Measurements from ENCODE around the gene TLE7. TPM values are rescaled to one million over a fixed set of nuclear protein-coding genes. Genes with fewer than 3 reads are reported as not detected.

TLE7 gene
- total and polyA plus RNA-seq, 2 donors (not counting 1 experiment from before 2014, with no cell fraction given) = not detected

DNA sequence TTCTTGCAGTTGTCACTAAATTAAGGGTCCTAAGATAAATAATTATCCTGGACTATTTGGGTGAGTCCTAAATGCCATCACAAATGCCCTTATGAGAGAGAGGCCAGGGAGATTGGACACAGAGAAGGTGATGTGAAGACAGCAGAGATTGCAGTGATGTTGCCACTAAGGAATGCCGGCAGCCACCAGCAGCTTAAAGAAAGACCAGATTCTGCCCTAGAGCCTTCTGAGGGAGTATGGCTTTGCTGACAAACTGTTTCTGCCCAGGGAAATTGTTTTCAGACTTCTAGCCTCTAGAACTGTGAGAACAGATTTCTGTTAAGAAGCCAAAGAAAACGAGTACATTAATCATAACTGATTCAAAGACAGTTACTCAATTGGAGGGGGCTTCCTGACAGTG lies 30.2 kb upstream of the TLE7 start:
- Histone ChIP-seq H3K27ac (ENCODE audit: insufficient read depth, low read length) (no peak overlapping the region), H3K4me1 (ENCODE audit: control insufficient read depth, extremely low read depth, insufficient read depth, low read length) (peaks cover 8% of the 10 kb centered on the region), H3K9ac (ENCODE audit: insufficient read depth, low read length) (no peak overlapping the region), H4K20me1 (ENCODE audit: control insufficient read depth, extremely low read depth, insufficient read depth, low read length) (no peaks in the 10 kb centered on the region), H3K79me2 (ENCODE audit: control insufficient read depth, insufficient read depth, low read length) (no peaks in the 10 kb centered on the region), H3K9me3 (ENCODE audit: control insufficient read depth, insufficient read depth, low read depth, low read length) (no peaks in the 10 kb centered on the region), H3K4me3 (replicated peaks in 1 of 4; ENCODE audit: control extremely low read depth in 1 of 4, insufficient read depth in 1 of 4, low read depth in 3 of 4, low read length in 4 of 4) (no peak overlapping the region), H3K27me3 (ENCODE audit: control insufficient read depth, insufficient read depth, low read length) (no peaks in the 10 kb centered on the region), H2AFZ (ENCODE audit: low read length) (no peak overlapping the region), H3K36me3 (ENCODE audit: control insufficient read depth, insufficient read depth, low read length) (no peaks in the 10 kb centered on the region), H3K4me2 (ENCODE audit: extremely low read depth, insufficient read depth, low read length) (no peak overlapping the region)
- TF ChIP-seq, protein P1, sequence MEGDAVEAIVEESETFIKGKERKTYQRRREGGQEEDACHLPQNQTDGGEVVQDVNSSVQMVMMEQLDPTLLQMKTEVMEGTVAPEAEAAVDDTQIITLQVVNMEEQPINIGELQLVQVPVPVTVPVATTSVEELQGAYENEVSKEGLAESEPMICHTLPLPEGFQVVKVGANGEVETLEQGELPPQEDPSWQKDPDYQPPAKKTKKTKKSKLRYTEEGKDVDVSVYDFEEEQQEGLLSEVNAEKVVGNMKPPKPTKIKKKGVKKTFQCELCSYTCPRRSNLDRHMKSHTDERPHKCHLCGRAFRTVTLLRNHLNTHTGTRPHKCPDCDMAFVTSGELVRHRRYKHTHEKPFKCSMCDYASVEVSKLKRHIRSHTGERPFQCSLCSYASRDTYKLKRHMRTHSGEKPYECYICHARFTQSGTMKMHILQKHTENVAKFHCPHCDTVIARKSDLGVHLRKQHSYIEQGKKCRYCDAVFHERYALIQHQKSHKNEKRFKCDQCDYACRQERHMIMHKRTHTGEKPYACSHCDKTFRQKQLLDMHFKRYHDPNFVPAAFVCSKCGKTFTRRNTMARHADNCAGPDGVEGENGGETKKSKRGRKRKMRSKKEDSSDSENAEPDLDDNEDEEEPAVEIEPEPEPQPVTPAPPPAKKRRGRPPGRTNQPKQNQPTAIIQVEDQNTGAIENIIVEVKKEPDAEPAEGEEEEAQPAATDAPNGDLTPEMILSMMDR (conservative IDR thresholded peaks at IDR 0.05 in 1 of 2, IDR thresholded peaks at IDR 0.05 in 1 of 2; ENCODE audit: low read depth in 1 of 2, low read length in 2 of 2) = no peak
- TF ChIP-seq EZH2 (IDR thresholded peaks at IDR 0.05; ENCODE audit: low read length, missing control alignments) = no peak
- DNase-seq (ENCODE audit: low read depth in 2 of 2) = no peak

DNA sequence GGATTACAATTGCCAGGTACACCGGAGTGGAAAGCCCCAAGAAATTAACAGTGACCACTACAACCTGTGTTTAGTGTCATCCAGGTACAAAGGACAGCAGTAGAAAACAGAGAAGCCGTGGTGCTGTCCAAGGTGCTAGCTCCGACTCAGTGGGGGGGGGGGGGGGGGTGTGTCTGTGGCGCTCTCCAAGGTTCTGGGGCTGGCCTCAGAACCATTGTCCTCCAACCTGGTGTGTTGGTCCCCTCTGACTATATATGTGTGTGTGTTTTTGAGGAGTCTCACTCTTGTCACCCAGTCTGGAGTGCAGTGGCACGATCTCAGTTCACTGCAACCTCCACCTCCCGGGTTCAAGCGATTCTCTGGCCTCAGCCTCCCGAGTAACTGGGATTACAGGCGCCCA lies 26.0 kb upstream of the TLE7 start:
- H3K4me3 ChIP-seq (replicated peaks in 1 of 4; ENCODE audit: control extremely low read depth in 1 of 4, insufficient read depth in 1 of 4, low read depth in 3 of 4, low read length in 4 of 4) = no peak overlapping the region
- no peak overlapping the region for H3K27ac ChIP-seq (ENCODE audit: insufficient read depth, low read length)
- H3K9me3 ChIP-seq (ENCODE audit: control insufficient read depth, insufficient read depth, low read depth, low read length) = no peaks in the 10 kb centered on the region
- no peaks in the 10 kb centered on the region for H3K36me3 ChIP-seq (ENCODE audit: control insufficient read depth, insufficient read depth, low read length)
- H3K79me2 ChIP-seq (ENCODE audit: control insufficient read depth, insufficient read depth, low read length) = no peaks in the 10 kb centered on the region
- peak; percentile 20 to 31 for DNase-seq (ENCODE audit: low read depth in 2 of 2)
- TF ChIP-seq, protein P1 (conservative IDR thresholded peaks at IDR 0.05 in 1 of 2, IDR thresholded peaks at IDR 0.05 in 1 of 2; ENCODE audit: low read depth in 1 of 2, low read length in 2 of 2) = no peak
- TF ChIP-seq EZH2 (IDR thresholded peaks at IDR 0.05; ENCODE audit: low read length, missing control alignments) = no peak
- no peak overlapping the region for H3K4me2 ChIP-seq (ENCODE audit: extremely low read depth, insufficient read depth, low read length)
- H3K27me3 ChIP-seq (ENCODE audit: control insufficient read depth, insufficient read depth, low read length) = no peaks in the 10 kb centered on the region
- no peaks in the 10 kb centered on the region for H3K4me1 ChIP-seq (ENCODE audit: control insufficient read depth, extremely low read depth, insufficient read depth, low read length)
- no peak overlapping the region for H2AFZ ChIP-seq (ENCODE audit: low read length)
- no peak overlapping the region for H3K9ac ChIP-seq (ENCODE audit: insufficient read depth, low read length)
- no peaks in the 10 kb centered on the region for H4K20me1 ChIP-seq (ENCODE audit: control insufficient read depth, extremely low read depth, insufficient read depth, low read length)

DNA sequence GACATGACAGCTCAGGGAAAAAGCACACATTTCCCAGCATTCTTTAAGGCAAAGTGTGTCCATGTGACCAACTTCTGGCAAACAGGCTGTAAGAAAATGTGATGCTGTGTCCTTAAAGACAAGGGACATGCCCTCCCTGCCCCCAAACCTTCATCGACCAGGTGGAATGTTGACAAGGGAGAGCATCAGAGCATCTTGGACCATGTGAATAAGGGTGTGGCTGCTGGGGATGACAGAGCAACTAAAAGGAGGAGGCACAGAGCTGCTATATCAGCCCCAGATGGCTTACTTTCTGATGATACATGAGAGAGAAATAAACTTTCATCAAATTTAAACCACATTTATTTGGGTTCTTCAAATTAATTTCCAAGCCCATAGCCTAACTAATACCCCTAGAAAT lies 22.4 kb upstream of the TLE7 start:
- H4K20me1 ChIP-seq (ENCODE audit: control insufficient read depth, extremely low read depth, insufficient read depth, low read length) = no peaks in the 10 kb centered on the region
- DNase-seq (ENCODE audit: low read depth in 2 of 2) = no peak
- no peak overlapping the region for H3K9ac ChIP-seq (ENCODE audit: insufficient read depth, low read length)
- no peak overlapping the region for H2AFZ ChIP-seq (ENCODE audit: low read length)
- no peak overlapping the region for H3K4me2 ChIP-seq (ENCODE audit: extremely low read depth, insufficient read depth, low read length)
- H3K79me2 ChIP-seq (ENCODE audit: control insufficient read depth, insufficient read depth, low read length) = peaks cover 11% of the 10 kb centered on the region
- no peaks in the 10 kb centered on the region for H3K9me3 ChIP-seq (ENCODE audit: control insufficient read depth, insufficient read depth, low read depth, low read length)
- no peak overlapping the region for H3K4me3 ChIP-seq (replicated peaks in 1 of 4; ENCODE audit: control extremely low read depth in 1 of 4, insufficient read depth in 1 of 4, low read depth in 3 of 4, low read length in 4 of 4)
- H3K4me1 ChIP-seq (ENCODE audit: control insufficient read depth, extremely low read depth, insufficient read depth, low read length) = peaks cover 2% of the 10 kb centered on the region
- no peak overlapping the region for H3K27ac ChIP-seq (ENCODE audit: insufficient read depth, low read length)
- TF ChIP-seq EZH2 (IDR thresholded peaks at IDR 0.05; ENCODE audit: low read length, missing control alignments) = no peak
- TF ChIP-seq, protein P1 (conservative IDR thresholded peaks at IDR 0.05 in 1 of 2, IDR thresholded peaks at IDR 0.05 in 1 of 2; ENCODE audit: low read depth in 1 of 2, low read length in 2 of 2) = no peak
- no peaks in the 10 kb centered on the region for H3K27me3 ChIP-seq (ENCODE audit: control insufficient read depth, insufficient read depth, low read length)
- H3K36me3 ChIP-seq (ENCODE audit: control insufficient read depth, insufficient read depth, low read length) = no peaks in the 10 kb centered on the region
